ENCODE data around the gene PLAC9.

The PLAC9 gene

GRCh38 chr10:80153460-80153859, 20.9 kb downstream of the PLAC9 start:
- TF ChIP-seq, protein P1, sequence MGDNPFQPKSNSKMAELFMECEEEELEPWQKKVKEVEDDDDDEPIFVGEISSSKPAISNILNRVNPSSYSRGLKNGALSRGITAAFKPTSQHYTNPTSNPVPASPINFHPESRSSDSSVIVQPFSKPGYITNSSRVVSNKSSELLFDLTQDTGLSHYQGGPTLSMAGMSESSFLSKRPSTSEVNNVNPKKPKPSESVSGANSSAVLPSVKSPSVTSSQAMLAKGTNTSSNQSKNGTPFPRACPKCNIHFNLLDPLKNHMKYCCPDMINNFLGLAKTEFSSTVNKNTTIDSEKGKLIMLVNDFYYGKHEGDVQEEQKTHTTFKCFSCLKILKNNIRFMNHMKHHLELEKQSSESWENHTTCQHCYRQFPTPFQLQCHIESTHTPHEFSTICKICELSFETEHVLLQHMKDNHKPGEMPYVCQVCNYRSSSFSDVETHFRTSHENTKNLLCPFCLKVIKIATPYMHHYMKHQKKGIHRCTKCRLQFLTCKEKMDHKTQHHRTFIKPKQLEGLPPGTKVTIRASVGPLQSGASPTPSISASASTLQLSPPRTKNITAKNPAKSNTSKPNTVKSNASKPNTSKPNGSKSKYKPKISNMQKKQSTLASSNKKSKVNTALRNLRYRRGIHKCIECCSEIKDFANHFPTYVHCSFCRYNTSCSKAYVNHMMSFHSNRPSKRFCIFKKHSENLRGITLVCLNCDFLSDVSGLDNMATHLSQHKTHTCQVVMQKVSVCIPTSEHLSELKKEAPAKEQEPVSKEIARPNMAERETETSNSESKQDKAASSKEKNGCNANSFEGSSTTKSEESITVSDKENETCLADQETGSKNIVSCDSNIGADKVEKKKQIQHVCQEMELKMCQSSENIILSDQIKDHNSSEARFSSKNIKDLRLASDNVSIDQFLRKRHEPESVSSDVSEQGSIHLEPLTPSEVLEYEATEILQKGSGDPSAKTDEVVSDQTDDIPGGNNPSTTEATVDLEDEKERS (tag by site-specific recombination; IDR thresholded peaks at IDR 0.05) = no peak
- no peak for TF ChIP-seq ZBTB48 (tag by site-specific recombination; IDR thresholded peaks at IDR 0.05)
- no peak for TF ChIP-seq BCL11B (tag by site-specific recombination; IDR thresholded peaks at IDR 0.05; ENCODE audit: low read depth)
- TF ChIP-seq REPIN1 (tag by site-specific recombination; IDR thresholded peaks at IDR 0.05; ENCODE audit: low read depth) = no peak
- TF ChIP-seq ZBTB8A (tag by site-specific recombination; IDR thresholded peaks at IDR 0.05) = no peak
- TF ChIP-seq KLF9 (tag by site-specific recombination; IDR thresholded peaks at IDR 0.05; ENCODE audit: low read depth) = no peak
- TF ChIP-seq ZNF248 (tag by site-specific recombination; IDR thresholded peaks at IDR 0.05) = no peak
- TF ChIP-seq HOXC10 (CRISPR knock-in tag; IDR thresholded peaks at IDR 0.05) = no peak
- no peak for TF ChIP-seq FEZF1 (tag by site-specific recombination; IDR thresholded peaks at IDR 0.05)
- TF ChIP-seq, protein P2, sequence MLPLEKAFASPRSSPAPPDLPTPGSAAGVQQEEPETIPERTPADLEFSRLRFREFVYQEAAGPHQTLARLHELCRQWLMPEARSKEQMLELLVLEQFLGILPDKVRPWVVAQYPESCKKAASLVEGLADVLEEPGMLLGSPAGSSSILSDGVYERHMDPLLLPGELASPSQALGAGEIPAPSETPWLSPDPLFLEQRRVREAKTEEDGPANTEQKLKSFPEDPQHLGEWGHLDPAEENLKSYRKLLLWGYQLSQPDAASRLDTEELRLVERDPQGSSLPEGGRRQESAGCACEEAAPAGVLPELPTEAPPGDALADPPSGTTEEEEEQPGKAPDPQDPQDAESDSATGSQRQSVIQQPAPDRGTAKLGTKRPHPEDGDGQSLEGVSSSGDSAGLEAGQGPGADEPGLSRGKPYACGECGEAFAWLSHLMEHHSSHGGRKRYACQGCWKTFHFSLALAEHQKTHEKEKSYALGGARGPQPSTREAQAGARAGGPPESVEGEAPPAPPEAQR (tag by site-specific recombination; IDR thresholded peaks at IDR 0.05) = no peak
- no peak overlapping the region for H3K4me3 ChIP-seq (ENCODE audit: low read depth, low read length)
- POLR2A ChIA-PET = no interaction called here
- H3K4me1 ChIP-seq (ENCODE audit: control insufficient read depth, insufficient read depth, low read length) = no peaks in the 10 kb centered on the region; the same call in 1 of the 2 replicates
- no peaks in the 10 kb centered on the region for H3K9me3 ChIP-seq (ENCODE audit: control insufficient read depth, insufficient read depth, low read depth, low read length)
- CTCF ChIA-PET = interaction anchor here (0.6 to 1.2 kb wide), 3 partner anchors 9 to 32 kb away, joined by 3 to 4 read pairs (median 3); no protein-coding TSS in a partner anchor
- peaks cover 4 to 66% of the 10 kb centered on the region in 2 experiments for H3K36me3 ChIP-seq (ENCODE audit: control insufficient read depth in 2 of 2, insufficient read depth in 1 of 2, low read length in 2 of 2)
- no peak overlapping the region for H3K27ac ChIP-seq (ENCODE audit: extremely low read depth, low read depth, low read length)

GRCh38 chr10:80154626-80154977, 22.1 kb downstream of the PLAC9 start:
- ChIA-PET CTCF (interaction anchor here (0.7 to 1.4 kb wide), 3 partner anchors 10 to 54 kb away, joined by 3 to 4 read pairs (median 3); no protein-coding TSS in a partner anchor), POLR2A (no interaction called here)
- Histone ChIP-seq H3K27ac (ENCODE audit: extremely low read depth, low read depth, low read length) (no peak overlapping the region), H3K4me1 (ENCODE audit: control insufficient read depth, insufficient read depth, low read length) (peaks cover 8% of the 10 kb centered on the region), H3K36me3 (ENCODE audit: control insufficient read depth in 2 of 2, insufficient read depth in 1 of 2, low read length in 2 of 2) (peaks cover 4 to 74% of the 10 kb centered on the region in 2 experiments), H3K9me3 (ENCODE audit: control insufficient read depth, insufficient read depth, low read depth, low read length) (no peaks in the 10 kb centered on the region), H3K4me3 (ENCODE audit: low read depth, low read length) (no peak overlapping the region)
- TF ChIP-seq ZBTB1 (tag by site-specific recombination; IDR thresholded peaks at IDR 0.05) (no peak), ZBTB8A (tag by site-specific recombination; IDR thresholded peaks at IDR 0.05) (no peak), ZNF426 (tag by site-specific recombination; IDR thresholded peaks at IDR 0.05) (no peak), ZBTB21 (tag by site-specific recombination; IDR thresholded peaks at IDR 0.05) (no peak), ZNF214 (tag by site-specific recombination; IDR thresholded peaks at IDR 0.05; ENCODE audit: borderline replicate concordance) (no peak), ZNF621 (tag by site-specific recombination; IDR thresholded peaks at IDR 0.05) (no peak), REPIN1 (tag by site-specific recombination; IDR thresholded peaks at IDR 0.05; ENCODE audit: low read depth) (no peak)

GRCh38 chr10:80154978-80155695, 22.6 kb downstream of the PLAC9 start:
- no peak overlapping the region for H3K4me3 ChIP-seq (ENCODE audit: low read depth, low read length)
- POLR2A ChIA-PET = no interaction called here
- no peak overlapping the region for H3K27ac ChIP-seq (ENCODE audit: extremely low read depth, low read depth, low read length)
- H3K36me3 ChIP-seq (ENCODE audit: control insufficient read depth in 2 of 2, insufficient read depth in 1 of 2, low read length in 2 of 2) = peaks cover 4 to 80% of the 10 kb centered on the region in 2 experiments
- no peaks in the 10 kb centered on the region for H3K9me3 ChIP-seq (ENCODE audit: control insufficient read depth, insufficient read depth, low read depth, low read length)
- CTCF ChIA-PET = interaction anchor here (0.7 to 1.4 kb wide), 2 partner anchors 21 to 53 kb away, joined by 3 read pairs; no protein-coding TSS in a partner anchor
- H3K4me1 ChIP-seq (ENCODE audit: control insufficient read depth, insufficient read depth, low read length) = peaks cover 8% of the 10 kb centered on the region
- TF ChIP-seq, protein P3, sequence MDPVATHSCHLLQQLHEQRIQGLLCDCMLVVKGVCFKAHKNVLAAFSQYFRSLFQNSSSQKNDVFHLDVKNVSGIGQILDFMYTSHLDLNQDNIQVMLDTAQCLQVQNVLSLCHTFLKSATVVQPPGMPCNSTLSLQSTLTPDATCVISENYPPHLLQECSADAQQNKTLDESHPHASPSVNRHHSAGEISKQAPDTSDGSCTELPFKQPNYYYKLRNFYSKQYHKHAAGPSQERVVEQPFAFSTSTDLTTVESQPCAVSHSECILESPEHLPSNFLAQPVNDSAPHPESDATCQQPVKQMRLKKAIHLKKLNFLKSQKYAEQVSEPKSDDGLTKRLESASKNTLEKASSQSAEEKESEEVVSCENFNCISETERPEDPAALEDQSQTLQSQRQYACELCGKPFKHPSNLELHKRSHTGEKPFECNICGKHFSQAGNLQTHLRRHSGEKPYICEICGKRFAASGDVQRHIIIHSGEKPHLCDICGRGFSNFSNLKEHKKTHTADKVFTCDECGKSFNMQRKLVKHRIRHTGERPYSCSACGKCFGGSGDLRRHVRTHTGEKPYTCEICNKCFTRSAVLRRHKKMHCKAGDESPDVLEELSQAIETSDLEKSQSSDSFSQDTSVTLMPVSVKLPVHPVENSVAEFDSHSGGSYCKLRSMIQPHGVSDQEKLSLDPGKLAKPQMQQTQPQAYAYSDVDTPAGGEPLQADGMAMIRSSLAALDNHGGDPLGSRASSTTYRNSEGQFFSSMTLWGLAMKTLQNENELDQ (tag by site-specific recombination; IDR thresholded peaks at IDR 0.05; ENCODE audit: low read depth) = no peak
- TF ChIP-seq ZNF341 (tag by site-specific recombination; IDR thresholded peaks at IDR 0.05; ENCODE audit: low read depth) (no peak), ZNF155 (tag by site-specific recombination; IDR thresholded peaks at IDR 0.05) (no peak), ZNF10 (tag by site-specific recombination; IDR thresholded peaks at IDR 0.05) (no peak), ZNF558 (tag by site-specific recombination; IDR thresholded peaks at IDR 0.05) (no peak), ZNF585B (tag by site-specific recombination; IDR thresholded peaks at IDR 0.05) (no peak), ZSCAN4 (tag by site-specific recombination; IDR thresholded peaks at IDR 0.05) (no peak), ZNF777 (tag by site-specific recombination; IDR thresholded peaks at IDR 0.05; ENCODE audit: borderline replicate concordance) (no peak), KLF9 (tag by site-specific recombination; IDR thresholded peaks at IDR 0.05; ENCODE audit: low read depth) (no peak), ZNF707 (tag by site-specific recombination; IDR thresholded peaks at IDR 0.05) (no peak)

Measured in HEK293 (cell line).